Measurements from ENCODE around the gene RCAN2.

Gene RCAN2

DNA sequence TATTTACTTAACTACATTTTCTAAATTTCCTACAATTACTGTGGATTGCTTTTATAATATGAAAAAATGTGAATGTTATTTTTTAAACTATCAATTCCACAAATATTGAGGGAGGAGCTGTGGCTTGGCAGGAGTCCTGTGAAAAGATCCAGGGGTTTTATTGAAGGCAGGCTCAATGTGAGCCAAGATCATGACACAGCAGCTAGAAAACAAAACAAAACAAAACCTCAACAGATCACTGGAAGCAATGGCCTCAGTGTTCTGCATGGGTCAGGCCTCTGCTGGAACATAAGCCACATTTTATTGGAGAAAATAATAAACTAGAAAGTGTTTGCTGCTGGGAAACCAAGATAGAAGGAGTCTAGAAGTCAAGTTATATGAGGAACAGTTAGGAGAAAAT, 19.4 kb upstream of the RCAN2 start:
- TF ChIP-seq, protein P1, sequence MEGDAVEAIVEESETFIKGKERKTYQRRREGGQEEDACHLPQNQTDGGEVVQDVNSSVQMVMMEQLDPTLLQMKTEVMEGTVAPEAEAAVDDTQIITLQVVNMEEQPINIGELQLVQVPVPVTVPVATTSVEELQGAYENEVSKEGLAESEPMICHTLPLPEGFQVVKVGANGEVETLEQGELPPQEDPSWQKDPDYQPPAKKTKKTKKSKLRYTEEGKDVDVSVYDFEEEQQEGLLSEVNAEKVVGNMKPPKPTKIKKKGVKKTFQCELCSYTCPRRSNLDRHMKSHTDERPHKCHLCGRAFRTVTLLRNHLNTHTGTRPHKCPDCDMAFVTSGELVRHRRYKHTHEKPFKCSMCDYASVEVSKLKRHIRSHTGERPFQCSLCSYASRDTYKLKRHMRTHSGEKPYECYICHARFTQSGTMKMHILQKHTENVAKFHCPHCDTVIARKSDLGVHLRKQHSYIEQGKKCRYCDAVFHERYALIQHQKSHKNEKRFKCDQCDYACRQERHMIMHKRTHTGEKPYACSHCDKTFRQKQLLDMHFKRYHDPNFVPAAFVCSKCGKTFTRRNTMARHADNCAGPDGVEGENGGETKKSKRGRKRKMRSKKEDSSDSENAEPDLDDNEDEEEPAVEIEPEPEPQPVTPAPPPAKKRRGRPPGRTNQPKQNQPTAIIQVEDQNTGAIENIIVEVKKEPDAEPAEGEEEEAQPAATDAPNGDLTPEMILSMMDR (IDR thresholded peaks at IDR 0.05; ENCODE audit: insufficient read depth, low read length, poor library complexity, severe bottlenecking) = no peak
- DNase-seq (ENCODE audit: extremely low read depth, insufficient read length) = no peak

DNA sequence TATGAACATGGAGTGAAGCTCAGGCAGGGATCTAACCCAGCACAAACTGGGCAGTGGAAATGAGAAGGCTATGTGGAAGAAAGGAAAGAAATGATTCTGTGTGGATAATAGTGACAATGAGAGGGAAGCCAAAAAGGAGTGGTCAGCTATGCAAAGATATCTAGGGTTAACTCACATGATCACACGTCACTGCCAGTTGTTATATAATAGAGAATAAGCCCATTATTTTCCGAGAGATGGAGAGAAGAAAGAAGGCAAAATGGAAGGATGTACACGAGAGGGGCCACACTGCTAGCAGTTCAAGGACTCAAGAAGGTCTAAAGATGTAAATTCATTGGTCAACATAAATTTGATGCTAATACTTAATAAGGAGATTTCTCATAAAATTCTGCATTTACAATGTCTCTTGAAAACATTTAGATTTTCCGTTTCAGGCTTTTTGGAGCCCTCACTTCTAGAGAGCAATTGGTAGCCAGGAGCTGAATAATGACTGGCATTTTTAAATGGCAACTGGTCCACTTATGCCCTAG, 18.8 kb upstream of the RCAN2 start:
- Histone ChIP-seq H3K36me3 (ENCODE audit: control insufficient read depth, insufficient read depth, low read length) (no peaks in the 10 kb centered on the region), H3K27me3 (replicated peaks; ENCODE audit: control insufficient read depth, insufficient read depth, low read length) (no peaks in the 10 kb centered on the region), H3K4me3 (replicated peaks; ENCODE audit: low read depth, low read length) (no peak overlapping the region)
- DNase-seq (ENCODE audit: extremely low read depth, insufficient read length) = no peak
- TF ChIP-seq, protein P1 (IDR thresholded peaks at IDR 0.05; ENCODE audit: insufficient read depth, low read length, poor library complexity, severe bottlenecking) = no peak

More for the DNA sequence above, 19.4 kb upstream of the RCAN2 start:
- Histone ChIP-seq H3K27me3 (replicated peaks; ENCODE audit: control insufficient read depth, insufficient read depth, low read length) (no peaks in the 10 kb centered on the region), H3K4me3 (replicated peaks; ENCODE audit: low read depth, low read length) (no peak overlapping the region), H3K36me3 (ENCODE audit: control insufficient read depth, insufficient read depth, low read length) (no peaks in the 10 kb centered on the region)

DNA sequence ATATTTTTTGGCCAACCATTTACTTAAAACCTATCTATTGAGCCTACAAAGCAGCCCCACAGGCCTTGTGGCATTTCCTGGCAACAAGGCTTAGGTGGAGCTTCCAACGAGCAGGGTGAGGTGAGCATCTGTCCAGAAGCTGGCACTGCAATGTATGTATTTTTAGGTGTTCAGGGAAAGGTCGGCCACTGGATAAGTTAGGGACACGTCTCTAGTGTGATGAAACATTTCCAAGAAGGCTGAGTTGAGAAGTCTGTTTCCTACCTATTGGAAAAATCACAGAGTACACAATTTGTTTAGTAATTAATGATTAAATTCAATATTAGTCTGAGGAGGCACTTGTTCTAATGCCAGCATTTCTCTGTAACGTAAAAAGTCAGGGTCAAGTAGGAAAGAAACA, 17.8 kb upstream of the RCAN2 start:
- no peak for DNase-seq (ENCODE audit: extremely low read depth, insufficient read length)
- Histone ChIP-seq H3K27me3 (replicated peaks; ENCODE audit: control insufficient read depth, insufficient read depth, low read length) (no peaks in the 10 kb centered on the region), H3K4me3 (replicated peaks; ENCODE audit: low read depth, low read length) (no peak overlapping the region), H3K36me3 (ENCODE audit: control insufficient read depth, insufficient read depth, low read length) (no peaks in the 10 kb centered on the region)
- TF ChIP-seq, protein P1 (IDR thresholded peaks at IDR 0.05; ENCODE audit: insufficient read depth, low read length, poor library complexity, severe bottlenecking) = no peak

DNA sequence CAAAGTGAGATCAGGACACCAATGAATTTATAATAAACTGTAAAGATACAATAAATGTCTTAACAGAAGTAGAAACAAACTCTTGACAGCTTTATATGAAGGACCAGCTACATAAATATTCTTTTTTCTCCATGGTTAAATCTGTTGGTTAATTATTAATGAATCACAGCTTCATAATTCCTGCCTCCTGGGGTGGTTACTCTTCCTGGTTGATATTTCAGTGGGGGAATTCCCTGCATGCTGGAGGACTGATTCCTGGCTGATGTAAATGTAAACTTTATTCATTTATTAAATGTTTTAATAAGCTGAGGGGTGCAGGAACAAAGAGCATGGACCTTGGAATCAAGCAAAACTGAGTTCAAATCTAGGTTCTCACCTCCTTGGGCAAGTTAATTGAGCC, 16.2 kb upstream of the RCAN2 start:
- Histone ChIP-seq H3K4me3 (replicated peaks; ENCODE audit: low read depth, low read length) (no peak overlapping the region), H3K36me3 (ENCODE audit: control insufficient read depth, insufficient read depth, low read length) (no peaks in the 10 kb centered on the region), H3K27me3 (replicated peaks; ENCODE audit: control insufficient read depth, insufficient read depth, low read length) (no peaks in the 10 kb centered on the region)
- no peak for DNase-seq (ENCODE audit: extremely low read depth, insufficient read length)
- TF ChIP-seq, protein P1 (IDR thresholded peaks at IDR 0.05; ENCODE audit: insufficient read depth, low read length, poor library complexity, severe bottlenecking) = no peak

DNA sequence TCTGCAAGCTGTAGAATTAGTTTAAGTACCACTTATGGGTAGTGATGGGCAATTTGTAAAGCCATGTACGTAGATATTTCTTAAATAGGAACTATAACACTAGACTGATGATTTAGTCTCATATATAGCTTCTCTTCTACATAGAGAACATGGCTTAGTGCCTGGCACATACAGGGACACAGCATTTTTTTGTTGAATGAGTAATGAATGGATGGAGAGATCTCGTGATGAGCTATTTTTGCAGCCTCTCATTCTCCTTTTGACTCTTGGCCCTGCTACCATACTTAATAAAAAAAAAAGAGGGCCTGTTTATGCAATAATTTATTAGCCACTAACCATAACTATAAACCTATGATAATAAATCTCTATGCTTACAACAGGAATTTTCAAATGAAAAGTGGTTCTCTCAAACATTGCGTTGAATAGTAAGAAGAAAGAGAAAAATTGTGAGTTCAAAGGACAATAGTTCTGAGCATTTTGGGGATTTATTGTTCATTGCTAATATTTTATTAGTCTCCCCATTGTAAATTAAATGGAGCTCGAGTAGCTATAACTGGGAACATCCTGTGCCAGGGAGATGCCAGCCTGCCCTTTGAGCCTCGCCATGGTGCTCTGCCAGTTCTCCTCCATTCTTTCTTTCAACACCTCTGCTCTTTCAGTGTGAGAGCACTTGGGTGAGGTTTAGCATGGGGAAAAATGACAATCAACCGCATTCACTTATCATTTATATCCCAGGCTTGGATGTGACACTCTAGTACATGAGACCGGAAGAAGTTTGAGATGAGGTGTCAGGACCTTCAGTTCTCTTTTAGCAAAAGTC, 14.7 kb upstream of the RCAN2 start:
- no peak for DNase-seq (ENCODE audit: extremely low read depth, insufficient read length)
- no peaks in the 10 kb centered on the region for H3K27me3 ChIP-seq (replicated peaks; ENCODE audit: control insufficient read depth, insufficient read depth, low read length)
- H3K36me3 ChIP-seq (ENCODE audit: control insufficient read depth, insufficient read depth, low read length) = no peaks in the 10 kb centered on the region
- TF ChIP-seq, protein P1 (IDR thresholded peaks at IDR 0.05; ENCODE audit: insufficient read depth, low read length, poor library complexity, severe bottlenecking) = no peak
- no peak overlapping the region for H3K4me3 ChIP-seq (replicated peaks; ENCODE audit: low read depth, low read length)

Data from GM06990 (cell line).